HEK293T (cell line): ENCODE measurements around the gene EIF4G3.

Experiments
- ARNT ChIP-seq: fragments of 450-650 bp; IDR thresholded peaks from 2 replicates; pipeline ENCODE4 v1.6.1; 2017; ENCODE audit warnings: mild to moderate bottlenecking
- BHLHE40 ChIP-seq: fragments of 450-650 bp; IDR thresholded peaks from 2 replicates; pipeline ENCODE4 v1.6.1; 2016; ENCODE audit warnings: mild to moderate bottlenecking, moderate library complexity, borderline replicate concordance
- CTBP1 ChIP-seq: fragments of 450-650 bp; IDR thresholded peaks from 2 replicates; pipeline ENCODE4 v1.6.1; 2016; ENCODE audit warnings: borderline replicate concordance
- FOXA1 ChIP-seq: fragments of 450-650 bp; IDR thresholded peaks from 2 replicates; pipeline ENCODE4 v1.6.1; 2016; ENCODE audit warnings: mild to moderate bottlenecking
- FOXK2 ChIP-seq: fragments of 450-650 bp; IDR thresholded peaks from 2 replicates; pipeline ENCODE4 v1.6.1; 2016; ENCODE audit warnings: mild to moderate bottlenecking
- FOXM1 ChIP-seq: fragments of 450-650 bp; IDR thresholded peaks from 2 replicates; pipeline ENCODE4 v1.6.1; 2017; ENCODE audit warnings: mild to moderate bottlenecking, borderline replicate concordance
- HDGF ChIP-seq: fragments of 450-650 bp; IDR thresholded peaks from 2 replicates; pipeline ENCODE4 v1.6.1; 2017; ENCODE audit warnings: antibody characterized with exemption, borderline replicate concordance
- LEF1 ChIP-seq: fragments of 450-650 bp; IDR thresholded peaks from 2 replicates; pipeline ENCODE4 v1.6.1; 2017; ENCODE audit warnings: mild to moderate bottlenecking, borderline replicate concordance
- NFRKB ChIP-seq: fragments of 450-650 bp; IDR thresholded peaks from 2 replicates; pipeline ENCODE4 v1.6.1; 2016; ENCODE audit warnings: mild to moderate bottlenecking, moderate library complexity
- PKNOX1 ChIP-seq: fragments of 450-650 bp; IDR thresholded peaks from 2 replicates; pipeline ENCODE4 v1.6.1; 2016
- SP1 ChIP-seq: fragments of 450-650 bp; IDR thresholded peaks from 2 replicates; pipeline ENCODE4 v1.6.1; 2017
- SUZ12 ChIP-seq: fragments of 450-650 bp; IDR thresholded peaks from 2 replicates; pipeline ENCODE4 v1.6.1; 2016; ENCODE audit warnings: mild to moderate bottlenecking
- TARDBP ChIP-seq: fragments of 450-650 bp; IDR thresholded peaks from 2 replicates; pipeline ENCODE4 v1.6.1; 2016
- ZNF384 ChIP-seq: fragments of 450-650 bp; IDR thresholded peaks from 2 replicates; pipeline ENCODE4 v1.6.1; 2016

GRCh38 chr1:21152423-21153100 is 24.1 kb downstream of the EIF4G3 start:
- TF ChIP-seq SUZ12 (no peak), FOXK2 (no peak), FOXM1 (no peak), HDGF (no peak), SP1 (no peak), BHLHE40 (no peak), TARDBP (no peak), PKNOX1 (no peak), FOXA1 (no peak), LEF1 (no peak), ZNF384 (no peak), NFRKB (no peak), CTBP1 (no peak), ARNT (no peak)
